ENCODE data around the gene MYO18B.

MYO18B gene

GRCh38 chr22:25775531-25775930 is 33.5 kb downstream of the MYO18B start:
- DNase-seq (ENCODE audit: low spot score): peak; percentile 64

GRCh38 chr22:25777411-25777810 is 35.4 kb downstream of the MYO18B start:
- no peak for DNase-seq (ENCODE audit: low spot score)

GRCh38 chr22:25777870-25778269 is 35.9 kb downstream of the MYO18B start:
- DNase-seq (ENCODE audit: low spot score): no peak

GRCh38 chr22:25779426-25779825 is 37.4 kb downstream of the MYO18B start:
- DNase-seq (ENCODE audit: low spot score): no peak

- DNase-seq (ENCODE audit: low spot score): no peak
Observed at GRCh38 chr22:25779890-25780289, 37.9 kb downstream of the MYO18B start.

- DNase-seq (ENCODE audit: low spot score): no peak
Observed at GRCh38 chr22:25780673-25781072, 38.7 kb downstream of the MYO18B start.

GRCh38 chr22:25781801-25782200 is 39.8 kb downstream of the MYO18B start:
- no peak for DNase-seq (ENCODE audit: low spot score)

- DNase-seq (ENCODE audit: low spot score): no peak
Observed at GRCh38 chr22:25782831-25783230, 40.8 kb downstream of the MYO18B start.

GRCh38 chr22:25783856-25784255 is 41.9 kb downstream of the MYO18B start:
- DNase-seq (ENCODE audit: low spot score): no peak

- DNase-seq (ENCODE audit: low spot score): no peak
Observed at GRCh38 chr22:25786165-25786564, 44.2 kb downstream of the MYO18B start.

GRCh38 chr22:25791556-25791955 is 49.6 kb downstream of the MYO18B start:
- DNase-seq (ENCODE audit: low spot score): no peak

- no peak for DNase-seq (ENCODE audit: low spot score)
Observed at GRCh38 chr22:25795478-25795877, 53.5 kb downstream of the MYO18B start.

GRCh38 chr22:25797498-25798290 is 55.7 kb downstream of the MYO18B start:
- DNase-seq (ENCODE audit: low spot score): no peak

- no peak for DNase-seq (ENCODE audit: low spot score)
Observed at GRCh38 chr22:25800766-25801165, 58.8 kb downstream of the MYO18B start.

GRCh38 chr22:25802018-25802417 is 60.0 kb downstream of the MYO18B start:
- DNase-seq (ENCODE audit: low spot score): no peak

- DNase-seq (ENCODE audit: low spot score): no peak
Observed at GRCh38 chr22:25804676-25805075, 62.7 kb downstream of the MYO18B start.

GRCh38 chr22:25806579-25806978 is 64.6 kb downstream of the MYO18B start:
- no peak for DNase-seq (ENCODE audit: low spot score)

GRCh38 chr22:25814685-25815084 is 72.7 kb downstream of the MYO18B start:
- DNase-seq (ENCODE audit: low spot score): no peak

- DNase-seq (ENCODE audit: low spot score): no peak
Observed at GRCh38 chr22:25815561-25815960, 73.6 kb downstream of the MYO18B start.

GRCh38 chr22:25816522-25817059 is 74.6 kb downstream of the MYO18B start:
- DNase-seq (ENCODE audit: low spot score): no peak

- no peak for DNase-seq (ENCODE audit: low spot score)
Observed at GRCh38 chr22:25817092-25817943, 75.3 kb downstream of the MYO18B start.

GRCh38 chr22:25818541-25818940 is 76.6 kb downstream of the MYO18B start:
- DNase-seq (ENCODE audit: low spot score): no peak

- no peak for DNase-seq (ENCODE audit: low spot score)
Observed at GRCh38 chr22:25822344-25822743, 80.4 kb downstream of the MYO18B start.

Data from iPS-NIHi11 (cell line).